BJ (cell line): ENCODE measurements around the gene DHRSX. TPM values are rescaled to one million over a fixed set of nuclear protein-coding genes. Genes with fewer than 3 reads are reported as not detected.
"Not testable (repeated sequence)": the region's sequence is repeated elsewhere in the genome, so short reads cannot be mapped to it uniquely, and the experiment has no call there.

Experiments
- CTCF ChIA-PET: fragments of 350-600 bp; formaldehyde crosslinking; extraction: SDS; loops from one replicate; lab custom pipeline; 2021; ENCODE audit warnings: antibody characterized with exemption, inconsistent platforms; lab: Yijun Ruan, JAX
- POLR2A ChIA-PET: fragments of 300-600 bp; sonication (Branson Sonifier 250); formaldehyde crosslinking; extraction: SDS; loops from one replicate; lab custom pipeline; 2021; ENCODE audit warnings: antibody characterized with exemption; lab: Charles Lee
- DNase-seq: peaks from one replicate; pipeline ENCODE4 v3.0.0-alpha.2; 2011; ENCODE audit warnings: low read depth
- H3K27me3 ChIP-seq: 2 replicates; pipeline ENCODE4 v1.6.0; 2011; ENCODE audit warnings: low read length; ENCODE audit not compliant: control insufficient read depth, insufficient read depth
- H3K36me3 ChIP-seq: 2 replicates; pipeline ENCODE4 v1.5.1; 2011; ENCODE audit warnings: low read length; ENCODE audit not compliant: control insufficient read depth, insufficient read depth
- H3K4me3 ChIP-seq: 2 replicates; pipeline ENCODE4 v1.5.1; 2011; ENCODE audit warnings: low read depth, mild to moderate bottlenecking, control low read depth, low read length
- polyA plus RNA-seq: library from polyadenylated mRNA; depleted of rRNA; stranded (reverse); fragments of >200 nt; gene quantifications from 2 replicates; pipeline ENCODE4 v1.2.3, GENCODE V29; 2011
- TF ChIP-seq, protein P1 (sequence below): IDR thresholded peaks from 2 replicates; pipeline ENCODE4 v1.5.1; 2011; ENCODE audit warnings: low read depth, mild to moderate bottlenecking, control low read depth, inconsistent platforms, low read length, moderate library complexity; ENCODE audit not compliant: insufficient read depth

Gene DHRSX
- polyA plus RNA-seq, 1 experiment: 66.2 TPM

GRCh38 chrX:2383144-2383543 lies 117.6 kb downstream of the DHRSX start:
- Histone ChIP-seq H3K36me3 (no peaks in the 10 kb centered on the region; the same call in 1 of the 2 replicates), H3K4me3 (no peak overlapping the region), H3K27me3 (no peaks in the 10 kb centered on the region)
- TF ChIP-seq, protein P1, sequence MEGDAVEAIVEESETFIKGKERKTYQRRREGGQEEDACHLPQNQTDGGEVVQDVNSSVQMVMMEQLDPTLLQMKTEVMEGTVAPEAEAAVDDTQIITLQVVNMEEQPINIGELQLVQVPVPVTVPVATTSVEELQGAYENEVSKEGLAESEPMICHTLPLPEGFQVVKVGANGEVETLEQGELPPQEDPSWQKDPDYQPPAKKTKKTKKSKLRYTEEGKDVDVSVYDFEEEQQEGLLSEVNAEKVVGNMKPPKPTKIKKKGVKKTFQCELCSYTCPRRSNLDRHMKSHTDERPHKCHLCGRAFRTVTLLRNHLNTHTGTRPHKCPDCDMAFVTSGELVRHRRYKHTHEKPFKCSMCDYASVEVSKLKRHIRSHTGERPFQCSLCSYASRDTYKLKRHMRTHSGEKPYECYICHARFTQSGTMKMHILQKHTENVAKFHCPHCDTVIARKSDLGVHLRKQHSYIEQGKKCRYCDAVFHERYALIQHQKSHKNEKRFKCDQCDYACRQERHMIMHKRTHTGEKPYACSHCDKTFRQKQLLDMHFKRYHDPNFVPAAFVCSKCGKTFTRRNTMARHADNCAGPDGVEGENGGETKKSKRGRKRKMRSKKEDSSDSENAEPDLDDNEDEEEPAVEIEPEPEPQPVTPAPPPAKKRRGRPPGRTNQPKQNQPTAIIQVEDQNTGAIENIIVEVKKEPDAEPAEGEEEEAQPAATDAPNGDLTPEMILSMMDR: no peak
- DNase-seq: no peak
- ChIA-PET POLR2A (no interaction called here), CTCF (no interaction called here)

DNA sequence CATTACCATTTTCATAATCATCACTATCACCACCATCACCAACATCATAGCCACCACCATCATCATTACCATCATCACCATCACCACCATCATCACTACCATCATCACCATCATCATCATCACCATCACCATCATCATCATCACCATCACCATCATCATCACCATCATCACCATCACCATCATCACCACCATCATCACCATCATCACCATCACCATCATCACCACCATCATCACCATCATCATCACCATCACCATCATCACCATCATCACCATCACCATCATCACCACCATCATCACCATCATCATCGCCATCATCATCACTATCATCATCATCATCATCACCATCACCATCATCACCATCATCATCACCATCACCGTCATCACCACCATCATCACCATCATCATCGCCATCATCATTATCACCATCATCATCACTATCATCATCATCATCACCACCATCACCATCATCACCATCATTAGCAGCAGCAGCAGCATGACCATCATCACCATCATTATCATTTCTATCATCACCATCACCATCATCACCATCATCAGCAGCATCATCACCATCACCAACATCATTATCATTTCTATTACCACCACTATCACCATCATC lies 118.2 kb downstream of the DHRSX start:
- POLR2A ChIA-PET, H3K27me3 ChIP-seq, H3K4me3 ChIP-seq, DNase-seq, CTCF ChIA-PET, H3K36me3 ChIP-seq: not testable (repeated sequence)

GRCh38 chrX:2376166-2376565 lies 124.6 kb downstream of the DHRSX start:
- H3K4me3 ChIP-seq: no peak overlapping the region
- CTCF ChIA-PET: no interaction called here
- no peaks in the 10 kb centered on the region for H3K36me3 ChIP-seq
- POLR2A ChIA-PET: no interaction called here
- TF ChIP-seq, protein P1: no peak
- DNase-seq: no peak
- H3K27me3 ChIP-seq: no peaks in the 10 kb centered on the region

- H3K27me3 ChIP-seq: no peaks in the 10 kb centered on the region
- H3K4me3 ChIP-seq: no peak overlapping the region
- ChIA-PET POLR2A (no interaction called here), CTCF (no interaction called here)
- TF ChIP-seq, protein P1: no peak
- no peak for DNase-seq
- no peaks in the 10 kb centered on the region for H3K36me3 ChIP-seq
Measured at GRCh38 chrX:2374086-2374485, 126.7 kb downstream of the DHRSX start.

- Histone ChIP-seq H3K36me3 (no peaks in the 10 kb centered on the region), H3K27me3 (no peaks in the 10 kb centered on the region), H3K4me3 (no peak overlapping the region)
- POLR2A ChIA-PET: no interaction called here
- TF ChIP-seq, protein P1: no peak
- CTCF ChIA-PET: no interaction called here
- DNase-seq: no peak
Measured at GRCh38 chrX:2373615-2374014, 127.2 kb downstream of the DHRSX start.

- POLR2A ChIA-PET: no interaction called here
- Histone ChIP-seq H3K36me3 (no peaks in the 10 kb centered on the region), H3K27me3 (no peaks in the 10 kb centered on the region), H3K4me3 (no peak overlapping the region)
- TF ChIP-seq, protein P1: no peak
- CTCF ChIA-PET: no interaction called here
- no peak for DNase-seq
Measured at GRCh38 chrX:2371026-2371711, 129.6 kb downstream of the DHRSX start.
